Hepatocyte (in vitro differentiated cells): ENCODE measurements around the gene ZNF385D.

Experiments used
- CTCF ChIP-seq: fragments of 200-600 bp; sonication (generic); IDR thresholded peaks from 2 replicates; pipeline ENCODE4 v1.5.1; 2016; ENCODE audit warnings: antibody characterized with exemption, mild to moderate bottlenecking; ENCODE audit not compliant: poor library complexity
- EZH2 ChIP-seq: fragments of 200-600 bp; sonication (generic); IDR thresholded peaks from 2 replicates; pipeline ENCODE4 v1.6.1; 2016; ENCODE audit warnings: antibody characterized with exemption, mild to moderate bottlenecking, borderline replicate concordance
- EZH2phosphoT487 ChIP-seq: fragments of 200-600 bp; sonication (generic); IDR thresholded peaks from one replicate; pipeline ENCODE4 v1.6.1; 2018; ENCODE audit warnings: antibody characterized with exemption, mild to moderate bottlenecking, low read depth, moderate library complexity; ENCODE audit not compliant: unreplicated experiment, severe bottlenecking

DNA sequence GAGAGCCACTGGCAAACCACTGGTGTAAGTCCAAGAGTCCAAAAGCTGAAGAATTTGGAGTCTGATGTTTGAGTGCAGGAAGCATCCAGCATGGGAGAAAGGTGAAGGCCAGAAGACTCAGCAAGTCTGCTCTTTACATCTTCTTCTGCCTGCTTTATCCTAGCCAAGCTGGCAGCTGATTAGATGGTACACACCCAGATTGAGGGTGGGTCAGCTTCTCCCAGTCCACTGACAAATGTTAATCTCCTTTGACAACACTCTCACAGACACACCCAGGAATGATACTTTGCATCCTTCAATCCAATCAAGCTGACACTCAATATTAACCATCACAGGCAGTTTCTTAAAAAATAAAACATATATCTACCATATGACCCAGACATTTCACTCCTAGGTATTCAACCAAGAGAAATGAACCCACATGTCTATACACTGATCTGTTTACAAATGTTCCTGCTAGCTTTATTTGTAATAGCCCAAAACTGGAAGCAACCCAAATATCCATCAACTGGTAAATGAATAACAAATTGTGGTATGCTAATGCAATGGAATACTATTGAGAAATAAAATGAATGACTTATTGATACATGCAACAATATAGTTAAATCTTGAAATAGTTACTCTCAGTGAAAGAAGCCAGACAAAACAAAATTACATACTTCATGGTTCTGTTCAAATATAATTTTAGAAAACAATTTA, 373.8 kb downstream of the ZNF385D start:
- TF ChIP-seq CTCF (no peak), EZH2 (no peak), EZH2phosphoT487 (no peak)
